ENCODE data around the gene PKD1L1.
"Not testable (repeated sequence)": the region's sequence is repeated elsewhere in the genome, so short reads cannot be mapped to it uniquely, and the experiment has no call there.

The PKD1L1 gene

DNA sequence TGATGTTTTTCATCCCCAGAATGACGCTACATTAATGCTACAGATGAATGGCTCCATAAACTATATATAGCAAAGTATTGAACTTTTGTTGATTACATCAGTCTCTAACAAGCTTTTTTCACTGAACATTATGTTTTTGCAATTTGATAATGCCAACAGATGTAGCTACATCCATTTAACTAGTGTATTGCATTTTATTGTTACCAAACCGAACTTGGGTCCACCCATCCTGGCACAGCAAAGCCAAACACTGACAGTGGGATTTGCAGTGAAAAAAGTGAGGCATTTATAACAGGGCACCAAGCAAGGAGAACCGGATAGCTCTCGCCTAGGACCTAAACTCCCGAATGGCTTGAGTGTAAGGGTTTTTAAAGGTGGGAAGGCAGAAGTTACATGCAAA is 183.5 kb downstream of the PKD1L1 start:
- no peak for DNase-seq (ENCODE audit: low read depth in 2 of 2)

DNA sequence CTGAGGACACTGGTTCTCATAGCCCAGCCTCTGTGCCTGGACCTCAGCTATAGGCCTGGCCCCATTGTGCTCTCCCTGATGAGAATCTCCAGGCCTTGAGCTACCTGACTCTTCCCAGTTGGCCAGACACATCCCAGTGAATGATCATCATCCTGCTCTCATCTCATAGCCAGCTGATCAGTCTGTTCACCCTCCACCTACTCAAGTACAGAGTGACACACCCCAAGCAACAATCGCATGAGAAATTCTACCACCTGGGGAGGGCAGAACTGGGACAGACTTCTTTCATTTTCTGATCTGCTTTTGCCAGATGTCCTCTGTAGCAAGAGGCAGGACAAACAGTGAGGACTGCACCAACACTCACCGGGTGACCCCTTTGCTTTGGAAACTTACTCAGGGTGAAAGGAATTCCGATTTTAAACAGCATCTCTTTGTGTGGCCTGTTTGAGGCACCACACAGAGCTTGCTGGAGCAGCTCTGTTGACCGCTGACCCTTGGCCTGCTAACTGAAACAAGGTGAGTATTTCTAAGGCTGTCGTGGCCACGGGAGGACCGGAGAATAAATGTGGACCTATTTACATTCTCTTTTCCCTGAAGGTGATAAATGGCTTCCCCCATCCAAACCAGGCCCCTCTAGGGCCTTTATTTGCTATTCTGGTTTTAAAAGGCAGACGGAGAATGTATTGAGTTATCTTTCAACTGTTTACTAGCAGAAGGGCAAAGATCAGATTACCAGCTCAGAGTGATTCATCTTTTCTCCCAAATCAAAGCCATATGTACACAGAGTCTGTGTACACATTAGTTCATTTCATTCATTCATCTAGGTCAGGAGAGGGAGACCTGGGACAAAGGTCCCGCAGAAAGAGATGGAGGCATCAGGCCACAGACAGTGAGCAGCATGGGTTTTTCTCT is 184.9 kb downstream of the PKD1L1 start:
- DNase-seq (ENCODE audit: low read depth in 2 of 2): no peak

DNA sequence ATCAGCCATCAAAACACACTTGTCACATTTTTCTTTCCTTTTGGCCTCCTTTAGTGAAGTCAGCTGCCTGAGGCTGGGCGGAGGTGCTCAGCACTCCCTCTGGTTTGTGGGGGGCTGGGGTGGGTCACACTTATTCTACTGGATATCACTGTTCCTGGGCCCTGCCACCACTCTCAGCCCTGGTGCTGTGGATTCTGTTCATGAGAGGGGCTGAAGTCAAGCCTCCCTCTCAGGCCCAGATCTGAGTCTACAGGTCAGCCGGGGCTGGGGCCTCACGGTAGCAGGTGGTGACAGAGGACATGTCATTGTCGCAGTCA is 185.6 kb downstream of the PKD1L1 start:
- no peak for DNase-seq (ENCODE audit: low read depth in 2 of 2)

DNA sequence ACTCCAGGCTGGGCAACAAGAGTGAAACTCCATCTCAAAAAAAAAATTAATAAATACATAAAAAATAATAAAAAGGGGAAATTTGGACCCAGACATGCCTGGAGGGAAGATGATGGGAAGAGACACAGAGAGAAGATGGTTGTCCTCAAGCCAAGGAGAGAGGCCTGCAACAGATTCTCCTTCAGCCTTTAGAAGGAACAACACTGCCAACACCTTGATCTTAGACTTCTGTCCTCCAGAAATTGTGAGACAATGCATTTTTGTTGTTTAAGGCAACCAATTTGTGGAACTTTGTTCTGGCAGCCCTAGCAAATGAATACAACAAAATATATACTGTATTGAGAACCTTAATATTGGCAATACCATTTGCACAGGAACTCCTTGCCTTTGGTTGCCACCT is 186.1 kb downstream of the PKD1L1 start:
- no peak for DNase-seq (ENCODE audit: low read depth in 2 of 2)

DNA sequence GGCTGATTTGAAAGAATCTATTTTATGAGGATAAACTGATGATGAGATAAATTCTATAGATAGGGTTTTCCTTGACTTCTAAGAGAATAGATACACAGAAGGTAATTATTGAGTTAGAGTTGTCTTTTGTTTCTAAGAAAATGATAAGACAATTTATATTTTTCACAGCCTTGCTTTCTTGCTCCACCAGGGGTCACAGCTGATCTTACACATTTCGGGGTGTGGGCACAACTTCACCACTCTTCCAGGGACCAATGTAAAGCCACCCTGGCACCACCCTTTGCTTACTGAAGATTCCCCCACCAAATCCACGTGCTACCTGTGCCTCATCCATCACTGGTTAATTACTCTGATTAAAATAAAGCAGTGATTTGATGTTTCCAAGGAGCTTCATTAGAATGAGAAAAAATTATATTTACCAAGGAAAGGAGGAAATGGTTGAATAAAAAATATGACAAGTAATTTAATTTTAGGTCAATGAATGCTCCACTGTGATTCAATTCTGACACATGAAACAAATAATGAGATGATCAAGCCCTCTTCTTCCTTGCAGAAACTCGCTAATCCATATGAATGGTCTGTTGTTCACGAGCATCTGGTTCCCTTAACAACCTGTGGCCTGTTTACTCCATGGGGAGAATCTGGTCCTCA is 189.1 kb downstream of the PKD1L1 start:
- DNase-seq (ENCODE audit: low read depth in 2 of 2): no peak

DNA sequence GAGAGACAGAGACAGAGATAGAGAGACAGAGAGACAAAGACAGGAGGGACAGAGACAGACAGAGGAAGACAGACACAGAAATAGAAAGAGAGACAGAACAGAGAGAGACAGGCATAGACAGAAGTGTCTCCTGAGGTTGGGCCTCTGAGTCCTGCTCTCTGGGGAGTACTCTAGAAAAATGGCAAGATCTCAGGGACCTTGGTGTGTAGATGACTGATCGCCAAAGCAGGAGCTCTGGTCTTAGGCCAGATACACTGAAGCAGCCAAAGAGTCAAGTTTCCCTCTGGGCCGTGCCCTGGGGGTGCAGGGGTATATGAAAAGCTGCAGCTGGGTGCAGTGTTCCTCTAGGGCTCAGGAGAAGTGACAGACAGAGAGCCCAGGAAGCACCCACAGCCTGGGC is 189.7 kb downstream of the PKD1L1 start:
- no peak for DNase-seq (ENCODE audit: low read depth in 2 of 2)

DNA sequence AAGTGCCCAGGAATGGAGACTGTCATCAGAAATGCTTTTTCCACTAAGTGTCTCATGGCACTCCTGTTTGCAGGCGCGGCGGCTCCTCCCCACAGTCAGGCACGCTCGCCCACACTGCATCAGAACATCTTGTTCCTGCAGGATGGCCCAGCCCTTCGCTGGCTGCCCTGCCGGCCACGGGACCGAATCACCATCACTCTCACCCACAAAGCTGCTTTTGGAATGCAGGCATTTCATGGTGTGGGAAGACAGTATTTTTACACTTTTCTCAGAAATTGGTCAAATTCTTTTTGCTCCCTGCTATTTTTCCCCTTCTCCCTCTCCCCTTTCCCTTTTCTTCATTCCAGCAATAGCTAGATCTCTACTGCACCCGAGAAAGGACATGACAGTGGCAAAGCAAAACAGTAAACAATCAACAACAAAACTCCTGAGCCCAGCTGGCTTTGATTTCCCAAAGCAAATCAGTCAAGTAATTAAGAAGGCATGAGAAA is 190.3 kb downstream of the PKD1L1 start:
- no peak for DNase-seq (ENCODE audit: low read depth in 2 of 2)

DNA sequence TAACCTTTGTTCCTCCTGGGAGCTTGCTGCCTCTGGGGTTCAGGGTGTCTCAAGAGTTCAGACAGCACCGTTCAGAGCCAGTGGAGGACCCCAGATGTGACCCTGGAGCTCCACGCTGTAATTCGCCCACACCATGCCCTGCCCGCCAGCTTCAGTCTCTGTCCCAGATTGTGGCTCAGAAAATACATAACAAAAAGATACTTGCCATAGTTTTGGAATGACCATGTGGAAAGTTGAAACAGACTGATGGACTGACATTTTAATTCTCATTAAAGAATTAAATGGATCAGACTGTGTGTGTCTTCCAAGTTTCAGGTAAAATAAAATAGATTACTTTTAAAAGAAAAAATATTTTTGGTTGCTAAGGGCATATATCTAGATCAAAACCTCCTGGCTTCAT is 191.6 kb downstream of the PKD1L1 start:
- DNase-seq (ENCODE audit: low read depth in 2 of 2): no peak

DNA sequence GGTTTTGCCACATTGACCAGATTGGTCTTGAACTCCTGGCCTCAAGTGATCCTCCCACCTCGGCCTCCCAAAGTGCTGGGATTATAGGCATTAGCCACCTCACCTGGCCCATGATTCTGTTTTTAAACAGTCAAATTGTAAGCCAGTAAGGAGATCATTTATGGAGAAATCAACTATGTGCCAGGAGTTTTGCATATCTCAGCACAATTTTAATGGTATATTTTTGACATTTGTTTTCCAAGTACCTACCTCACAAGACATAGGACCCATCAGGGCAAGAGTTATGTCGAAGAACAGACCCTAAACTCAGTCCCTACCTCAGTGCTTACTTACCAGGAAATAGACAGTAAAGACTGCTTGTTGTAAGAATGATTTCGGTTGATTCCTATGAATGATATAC is 193.0 kb downstream of the PKD1L1 start:
- no peak for DNase-seq (ENCODE audit: low read depth in 2 of 2)

DNA sequence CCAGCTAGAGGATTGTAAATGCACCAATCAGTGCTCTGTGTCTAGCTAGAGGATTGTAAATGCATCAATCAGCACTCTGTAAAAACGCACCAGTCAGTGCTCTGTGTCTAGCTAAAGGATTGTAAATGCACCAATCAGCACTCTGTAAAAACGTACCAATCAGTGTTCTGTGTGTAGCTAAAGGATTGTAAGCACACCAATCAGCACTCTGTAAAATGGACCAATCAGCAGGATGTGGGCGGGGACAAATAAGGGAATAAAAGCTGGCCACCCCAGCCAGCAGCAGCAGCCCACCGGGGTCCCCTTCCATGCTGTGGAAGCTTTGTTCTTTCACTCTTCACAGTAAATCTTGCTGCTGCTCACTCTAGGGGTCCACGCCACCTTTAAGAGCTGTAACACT is 196.5 kb downstream of the PKD1L1 start:
- not testable (repeated sequence) for DNase-seq (ENCODE audit: low read depth in 2 of 2)

DNA sequence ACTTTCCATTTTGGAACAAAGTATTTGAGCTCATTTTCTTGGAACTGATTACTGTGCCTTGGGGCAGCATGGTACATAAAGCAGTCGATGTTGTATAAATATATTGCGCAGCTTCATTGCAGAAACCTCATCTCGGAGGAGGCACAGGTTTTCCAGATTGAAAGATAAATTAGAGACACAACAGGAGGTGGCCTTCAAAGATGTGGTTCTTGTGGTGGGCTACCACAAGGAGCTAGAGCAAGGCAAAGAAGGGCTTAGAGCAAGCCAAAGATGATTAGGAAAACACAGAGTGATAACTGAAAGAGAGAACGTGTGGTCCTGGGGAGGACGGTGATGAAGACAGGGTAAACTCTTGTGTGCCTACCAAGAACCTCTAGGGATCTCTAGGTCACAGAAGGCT is 197.2 kb downstream of the PKD1L1 start:
- no peak for DNase-seq (ENCODE audit: low read depth in 2 of 2)

DNA sequence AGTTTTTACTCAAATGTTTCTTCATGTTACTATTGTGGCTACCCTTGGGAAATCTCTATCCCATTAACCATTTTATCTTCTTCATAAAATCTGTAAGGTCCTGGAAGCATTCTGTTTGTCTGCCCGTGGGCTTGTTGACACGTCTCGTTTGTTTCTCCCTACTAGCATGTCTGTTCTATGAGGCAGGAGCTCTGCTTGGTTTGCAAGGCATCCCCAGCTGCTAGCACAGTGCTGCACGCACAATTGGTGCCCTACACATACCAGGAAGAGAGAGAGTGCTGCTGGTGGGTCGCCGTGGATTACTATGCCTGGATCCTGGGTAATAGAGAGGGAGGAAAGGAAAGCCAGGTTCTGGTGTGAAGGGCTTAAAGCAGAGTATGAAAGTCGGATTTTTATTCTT is 200.2 kb downstream of the PKD1L1 start:
- DNase-seq (ENCODE audit: low read depth in 2 of 2): no peak

DNA sequence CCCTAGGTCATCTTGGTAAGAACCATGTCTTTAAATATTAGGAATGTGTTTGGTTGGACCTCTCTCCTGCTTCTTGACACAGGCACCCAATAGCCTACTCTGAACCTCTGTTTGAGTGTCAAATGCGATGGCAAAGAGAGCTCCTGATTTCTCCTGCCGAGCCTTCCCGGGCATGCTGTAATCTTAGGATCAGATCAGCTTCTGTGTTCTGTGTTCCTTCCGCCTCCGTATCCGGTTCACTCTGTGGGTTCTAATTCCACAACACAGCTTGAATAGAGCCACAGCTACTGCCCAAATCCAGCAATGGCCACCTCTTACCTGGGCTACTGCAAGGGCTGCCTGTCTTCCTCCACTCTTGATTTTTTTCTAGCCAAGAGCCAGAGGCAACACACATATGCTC is 201.1 kb downstream of the PKD1L1 start:
- DNase-seq (ENCODE audit: low read depth in 2 of 2): no peak

DNA sequence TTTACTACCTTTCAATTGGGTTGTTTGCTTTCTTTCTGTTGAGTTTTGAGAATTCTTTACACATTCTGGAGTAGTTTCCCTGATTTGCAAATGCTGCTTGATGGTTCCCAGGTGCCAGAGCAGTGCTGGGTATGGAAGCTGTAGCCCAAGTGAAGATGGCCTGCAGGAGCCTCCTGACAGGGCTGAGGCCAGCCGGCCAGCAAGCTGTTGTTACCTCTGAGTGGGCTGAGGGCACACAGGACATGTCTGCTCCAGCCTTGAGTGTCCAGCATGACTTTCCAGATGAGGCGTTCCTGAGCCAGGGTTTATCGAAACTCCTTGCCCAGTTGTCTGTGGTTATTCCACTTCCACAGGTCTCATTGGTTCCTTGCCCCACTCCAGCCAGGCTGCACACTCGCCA is 201.8 kb downstream of the PKD1L1 start:
- no peak for DNase-seq (ENCODE audit: low read depth in 2 of 2)

DNA sequence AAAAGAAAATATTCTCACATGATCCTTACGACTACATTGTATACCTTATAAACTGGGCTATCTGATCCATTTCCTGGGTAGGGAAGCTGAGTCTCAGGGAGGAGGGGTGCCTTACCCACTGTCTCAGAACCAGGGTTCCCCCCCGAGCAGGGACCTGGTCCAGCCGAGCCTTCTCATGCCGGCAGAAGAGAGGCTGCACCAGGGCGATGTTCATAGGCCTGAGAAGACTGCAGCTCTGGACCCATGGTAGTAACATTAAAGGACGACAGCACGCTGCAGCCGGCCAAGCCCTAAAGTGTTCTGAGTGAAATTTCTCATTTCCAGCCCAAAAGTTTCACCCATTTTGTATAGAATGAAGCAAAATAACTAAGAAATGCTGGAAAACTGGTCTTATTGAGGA is 203.4 kb downstream of the PKD1L1 start:
- DNase-seq (ENCODE audit: low read depth in 2 of 2): no peak

DNA sequence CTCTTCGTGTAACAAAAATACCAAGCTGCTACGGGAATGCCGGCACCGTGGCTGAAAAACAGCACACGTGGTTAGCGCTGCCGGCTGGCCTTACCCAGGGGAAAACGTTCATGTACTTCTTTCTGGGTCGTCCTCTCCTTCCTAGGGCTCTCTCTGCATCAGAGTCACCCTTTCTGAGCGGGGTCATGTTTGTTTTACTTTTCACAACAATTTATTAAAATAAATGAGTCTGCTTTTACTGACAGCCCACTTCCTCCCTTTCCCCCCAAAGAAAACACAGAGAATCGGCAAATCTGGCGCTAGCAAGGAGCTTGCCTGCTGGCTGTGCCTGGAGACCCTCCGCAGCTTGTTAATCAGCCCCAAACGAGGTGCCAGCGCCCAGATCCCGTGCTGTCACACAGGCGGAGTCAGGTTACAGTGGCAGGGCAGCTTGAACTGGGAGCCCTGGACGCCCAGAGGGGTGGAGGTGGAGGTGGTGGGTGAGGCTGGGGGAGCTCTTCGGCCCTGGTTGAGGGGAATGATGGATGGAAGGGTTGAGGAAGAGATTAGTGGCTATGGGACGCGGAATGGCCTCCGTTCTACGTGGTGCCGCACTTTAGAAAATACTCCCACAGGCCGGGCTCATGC is 204.2 kb downstream of the PKD1L1 start:
- no peak for DNase-seq (ENCODE audit: low read depth in 2 of 2)

DNA sequence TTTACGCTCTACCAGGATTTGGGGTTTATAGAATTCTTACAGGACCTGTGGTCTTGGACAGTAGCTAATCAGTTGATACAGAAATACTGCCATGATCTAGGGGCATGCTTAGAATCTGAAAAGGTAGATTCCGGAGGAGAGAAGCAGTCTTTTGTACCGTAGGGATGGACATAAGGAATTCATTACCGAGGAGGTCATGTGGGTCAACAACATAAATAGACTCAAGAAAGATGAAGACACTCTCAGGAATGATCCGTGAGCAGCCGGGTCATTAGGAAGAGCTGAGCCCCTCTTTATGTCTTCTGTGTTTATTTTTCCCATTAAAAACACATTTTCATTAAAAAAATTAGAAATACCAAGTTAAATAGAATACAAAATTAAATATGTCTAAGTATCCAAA is 206.3 kb downstream of the PKD1L1 start:
- DNase-seq (ENCODE audit: low read depth in 2 of 2): no peak

DNA sequence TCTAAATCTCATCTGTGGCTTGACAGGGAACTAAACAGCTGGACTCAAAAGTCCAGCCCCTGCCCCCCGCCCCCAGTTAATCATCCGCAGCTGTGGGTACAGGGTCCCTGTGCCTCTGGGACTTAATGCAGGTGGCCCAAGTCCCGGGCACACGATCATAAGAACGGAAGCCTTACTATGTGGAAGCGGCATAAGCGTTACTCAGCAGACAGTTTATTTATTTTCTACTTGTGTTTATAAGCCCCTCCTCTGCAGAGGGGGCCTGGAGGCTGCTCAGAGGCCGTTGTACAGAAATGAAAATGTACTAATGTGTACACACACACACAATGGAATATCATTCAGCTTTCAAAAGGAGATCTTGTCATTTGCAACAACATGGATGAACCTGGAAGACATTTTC is 208.4 kb downstream of the PKD1L1 start:
- no peak for DNase-seq (ENCODE audit: low read depth in 2 of 2)

DNA sequence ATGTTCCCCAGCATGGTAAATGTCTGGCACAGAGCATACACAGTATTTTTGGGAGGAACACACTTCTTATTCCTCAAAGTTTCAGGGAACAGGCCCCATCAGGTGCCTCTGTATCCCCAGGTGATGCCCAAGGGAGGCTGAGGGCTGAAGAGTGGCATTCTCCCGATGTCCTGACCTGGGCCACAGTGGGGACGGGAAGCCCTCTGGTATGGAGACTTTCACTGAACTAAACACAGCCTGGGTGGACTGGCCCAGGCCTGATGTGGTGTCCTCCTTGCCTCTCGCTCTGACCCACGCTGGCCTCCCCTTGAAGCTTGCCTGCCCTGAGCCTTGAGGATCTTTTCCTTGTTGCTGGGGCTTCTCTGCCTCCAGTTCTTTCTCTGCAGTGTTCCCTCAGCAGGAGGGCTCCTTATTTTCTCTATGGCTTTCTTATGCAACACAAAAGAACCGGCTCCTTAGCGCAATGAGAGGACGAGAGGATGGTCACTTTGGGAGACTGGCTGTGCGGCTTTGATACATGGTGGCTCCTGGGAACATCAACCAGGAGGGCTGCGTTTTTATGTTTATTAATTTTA is 208.9 kb downstream of the PKD1L1 start:
- no peak for DNase-seq (ENCODE audit: low read depth in 2 of 2)

DNA sequence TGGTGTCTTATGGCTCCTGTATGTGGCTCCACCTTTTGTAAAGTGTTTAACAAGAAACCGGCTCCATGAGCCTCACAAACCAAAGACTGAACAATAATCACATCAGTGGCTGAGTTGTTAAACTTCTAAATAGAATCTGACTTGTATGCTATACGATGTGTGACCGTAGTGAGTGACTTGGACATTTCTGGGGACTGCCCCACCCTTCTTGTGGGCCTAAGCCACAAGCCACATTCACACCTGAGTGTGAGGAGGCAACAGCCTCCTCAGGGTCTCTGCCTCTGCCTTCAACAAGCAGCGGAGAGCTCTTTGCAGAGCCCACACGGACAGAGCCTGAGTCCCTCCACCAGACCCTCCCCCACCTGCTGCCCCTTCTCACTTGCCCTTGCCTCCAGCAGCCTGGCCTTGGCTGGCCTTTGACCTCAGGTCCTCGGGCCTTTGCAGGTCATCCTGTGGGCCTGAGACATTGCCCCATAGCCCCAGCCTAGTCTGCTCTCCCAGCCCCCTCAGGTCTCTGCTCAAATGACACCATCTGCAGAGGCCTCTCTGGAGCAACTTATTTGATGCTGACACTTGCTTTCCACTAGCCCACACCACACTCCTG is 209.6 kb downstream of the PKD1L1 start:
- DNase-seq (ENCODE audit: low read depth in 2 of 2): no peak

DNA sequence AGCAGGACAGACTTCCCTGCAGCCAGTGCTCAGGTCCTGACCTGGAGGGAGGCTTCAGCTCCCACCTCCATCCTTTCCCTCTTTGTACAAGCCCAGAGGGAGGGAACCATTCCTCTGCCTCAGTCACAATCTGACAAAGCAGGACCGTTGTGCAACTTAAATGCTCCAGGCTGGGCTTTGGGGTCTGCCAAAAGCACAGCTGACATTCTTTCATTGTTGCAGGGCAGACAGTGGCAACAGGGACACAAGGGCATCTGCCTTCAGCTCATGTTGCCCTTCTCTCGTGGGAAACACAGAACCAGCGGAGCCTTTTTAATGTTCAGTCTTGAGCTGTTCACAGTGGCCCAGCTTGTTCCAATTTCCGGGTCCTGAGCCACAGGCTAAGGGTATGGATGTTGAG is 210.7 kb downstream of the PKD1L1 start:
- DNase-seq (ENCODE audit: low read depth in 2 of 2): no peak
